Gastrocnemius medialis (tissue), 4 donors: Measurements from ENCODE around the gene OR10G2.

Experiments
- POLR2A ChIP-seq, 2 donors: fragments of 450-650 bp; IDR thresholded peaks; one replicate each; pipeline ENCODE4 v1.6.1; 2017; ENCODE audit warnings: antibody characterized with exemption in 2 of 2, mild to moderate bottlenecking in 2 of 2, moderate library complexity in 2 of 2
- TF ChIP-seq, protein P1 (sequence below), 5 experiments: fragments of 450-650 bp in 3 of 5; fragments of 200-600 bp in 2 of 5; sonication (generic) in 2 of 5; IDR thresholded peaks in 4 of 5; conservative IDR thresholded peaks in 1 of 5; 1 replicate in 4 of 5; 2 replicates in 1 of 5; pipeline ENCODE4 v1.5.1; 2016 to 2019; ENCODE audit warnings: antibody characterized with exemption in 5 of 5, mild to moderate bottlenecking in 3 of 5, moderate library complexity in 3 of 5

DNA sequence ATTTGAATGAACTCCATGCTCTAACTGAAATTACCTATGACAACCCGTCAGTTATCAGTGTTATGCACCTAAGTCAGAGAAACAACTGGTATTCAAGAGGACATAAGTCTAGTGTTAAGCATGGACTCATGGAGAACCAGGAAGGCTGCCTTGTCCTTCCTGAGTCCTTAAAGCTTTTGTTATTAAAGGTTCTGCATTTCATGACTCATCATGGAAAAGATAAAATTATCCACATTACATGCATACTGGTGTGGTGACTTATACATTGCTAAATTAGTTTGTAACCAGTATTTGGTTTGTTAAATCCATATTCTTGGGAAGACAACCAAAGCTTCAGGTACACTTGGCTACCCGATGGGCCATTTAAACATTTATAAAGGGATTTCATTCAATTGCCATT, 45.3 kb upstream of the OR10G2 start:
- TF ChIP-seq, protein P1, sequence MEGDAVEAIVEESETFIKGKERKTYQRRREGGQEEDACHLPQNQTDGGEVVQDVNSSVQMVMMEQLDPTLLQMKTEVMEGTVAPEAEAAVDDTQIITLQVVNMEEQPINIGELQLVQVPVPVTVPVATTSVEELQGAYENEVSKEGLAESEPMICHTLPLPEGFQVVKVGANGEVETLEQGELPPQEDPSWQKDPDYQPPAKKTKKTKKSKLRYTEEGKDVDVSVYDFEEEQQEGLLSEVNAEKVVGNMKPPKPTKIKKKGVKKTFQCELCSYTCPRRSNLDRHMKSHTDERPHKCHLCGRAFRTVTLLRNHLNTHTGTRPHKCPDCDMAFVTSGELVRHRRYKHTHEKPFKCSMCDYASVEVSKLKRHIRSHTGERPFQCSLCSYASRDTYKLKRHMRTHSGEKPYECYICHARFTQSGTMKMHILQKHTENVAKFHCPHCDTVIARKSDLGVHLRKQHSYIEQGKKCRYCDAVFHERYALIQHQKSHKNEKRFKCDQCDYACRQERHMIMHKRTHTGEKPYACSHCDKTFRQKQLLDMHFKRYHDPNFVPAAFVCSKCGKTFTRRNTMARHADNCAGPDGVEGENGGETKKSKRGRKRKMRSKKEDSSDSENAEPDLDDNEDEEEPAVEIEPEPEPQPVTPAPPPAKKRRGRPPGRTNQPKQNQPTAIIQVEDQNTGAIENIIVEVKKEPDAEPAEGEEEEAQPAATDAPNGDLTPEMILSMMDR (IDR thresholded peaks at IDR 0.05 in 4 of 5, conservative IDR thresholded peaks at IDR 0.05 in 1 of 5), result no peak
- TF ChIP-seq POLR2A (IDR thresholded peaks at IDR 0.05), result no peak
